Lung (tissue), 12 donors: ENCODE measurements around the gene VSIG10L. TPM values are rescaled to one million over a fixed set of nuclear protein-coding genes. Genes with fewer than 3 reads are reported as not detected.

Experiments
- ATAC-seq: fragments of 200-7000 bp; cut with Tn5 transposase; one replicate; pipeline ENCODE4 v1.9.1; 2020; ENCODE audit warnings: moderate number of reproducible peaks; ENCODE audit not compliant: insufficient read depth, low FRiP score
- DNase-seq, 3 donors: peaks; one replicate each; pipeline ENCODE4 v3.0.0-alpha.2; 2013 to 2017
- H3K27ac ChIP-seq, 2 donors: one replicate each; pipeline ENCODE4 v1.5.1; 2013; ENCODE audit warnings: mild to moderate bottlenecking in 2 of 2, moderate library complexity in 2 of 2, control low read depth in 1 of 2, inconsistent platforms in 1 of 2, low read depth in 1 of 2, low read length in 1 of 2
- H3K27me3 ChIP-seq, 3 donors: one replicate each; pipeline ENCODE4 v1.5.1; 2013; ENCODE audit warnings: low read length in 2 of 3; ENCODE audit not compliant: control insufficient read depth in 3 of 3, insufficient read depth in 3 of 3
- H3K36me3 ChIP-seq, 4 donors: one replicate each; pipeline ENCODE4 v1.5.1; 2013; ENCODE audit warnings: low read length in 4 of 4, mild to moderate bottlenecking in 1 of 4, moderate library complexity in 1 of 4; ENCODE audit not compliant: control insufficient read depth in 4 of 4, insufficient read depth in 4 of 4
- H3K4me1 ChIP-seq, 5 donors: one replicate each; pipeline ENCODE4 v1.5.1; 2013; ENCODE audit warnings: low read length in 5 of 5, mild to moderate bottlenecking in 2 of 5, moderate library complexity in 1 of 5; ENCODE audit not compliant: control insufficient read depth in 5 of 5, insufficient read depth in 5 of 5
- H3K4me3 ChIP-seq: one replicate; pipeline ENCODE4 v1.5.1; 2013; ENCODE audit warnings: mild to moderate bottlenecking, control low read depth, moderate library complexity
- H3K9ac ChIP-seq, 2 donors: one replicate each; pipeline ENCODE4 v1.5.1; 2013; ENCODE audit warnings: low read length in 2 of 2, control low read depth in 1 of 2; ENCODE audit not compliant: insufficient read depth in 1 of 2
- H3K9me3 ChIP-seq, 4 donors: one replicate each; pipeline ENCODE4 v1.5.1; 2013; ENCODE audit warnings: low read length in 3 of 4, mild to moderate bottlenecking in 1 of 4, moderate library complexity in 1 of 4; ENCODE audit not compliant: control insufficient read depth in 4 of 4, insufficient read depth in 3 of 4
- WGBS, 2 donors: extraction: QIAGEN DNeasy Blood & Tissue Kit; methylation state at CpG; one replicate each; pipeline ENCODE4 v1.1.7; 2013; 5-methylcytosine and 5-hydroxymethylcytosine counted together
- polyA plus RNA-seq, 2 donors: library from polyadenylated mRNA; stranded (reverse); fragments of 200-250 nt; gene quantifications; one replicate each; pipeline ENCODE4 v1.2.1, GENCODE V29; 2013
- total RNA-seq, 2 donors: library from RNA; depleted of rRNA in 1 of 2; stranded (reverse); fragments of >200 nt in 1 of 2; gene quantifications; one replicate each; pipeline ENCODE4 v1.2.1, GENCODE V29; 2014 to 2021
- TF ChIP-seq, protein P1 (sequence below): IDR thresholded peaks from 2 replicates; pipeline ENCODE4 v1.5.1; 2012; ENCODE audit warnings: mild to moderate bottlenecking; ENCODE audit errors: control extremely low read depth, extremely low read depth
- donor health status: control.
- donor health status: control.
- donor health status: Bipolar disorder and iron deficiency.
- donor health status: healthy.
- donor health status: DM: yes; HTN: yes; CAD: no.

The VSIG10L gene
- total and polyA plus RNA-seq, 4 donors = 0.57 to 3.7 (median 2.4) TPM

- Histone ChIP-seq H3K9ac (no peak overlapping the region), H3K9me3 (peaks cover 0 to 3% (median 0%) of the 10 kb centered on the region in 4 donors), H3K27me3 (peaks cover 2 to 15% (median 3%) of the 10 kb centered on the region in 3 donors), H3K4me3 (no peak overlapping the region), H3K4me1 (peaks cover 0 to 10% (median 0%) of the 10 kb centered on the region in 5 donors), H3K27ac (no peak overlapping the region), H3K36me3 (no peaks in the 10 kb centered on the region)
- WGBS, 2 donors = 33 to 46% methylated on average over 14 of the region's 14 CpGs
- TF ChIP-seq, protein P1, sequence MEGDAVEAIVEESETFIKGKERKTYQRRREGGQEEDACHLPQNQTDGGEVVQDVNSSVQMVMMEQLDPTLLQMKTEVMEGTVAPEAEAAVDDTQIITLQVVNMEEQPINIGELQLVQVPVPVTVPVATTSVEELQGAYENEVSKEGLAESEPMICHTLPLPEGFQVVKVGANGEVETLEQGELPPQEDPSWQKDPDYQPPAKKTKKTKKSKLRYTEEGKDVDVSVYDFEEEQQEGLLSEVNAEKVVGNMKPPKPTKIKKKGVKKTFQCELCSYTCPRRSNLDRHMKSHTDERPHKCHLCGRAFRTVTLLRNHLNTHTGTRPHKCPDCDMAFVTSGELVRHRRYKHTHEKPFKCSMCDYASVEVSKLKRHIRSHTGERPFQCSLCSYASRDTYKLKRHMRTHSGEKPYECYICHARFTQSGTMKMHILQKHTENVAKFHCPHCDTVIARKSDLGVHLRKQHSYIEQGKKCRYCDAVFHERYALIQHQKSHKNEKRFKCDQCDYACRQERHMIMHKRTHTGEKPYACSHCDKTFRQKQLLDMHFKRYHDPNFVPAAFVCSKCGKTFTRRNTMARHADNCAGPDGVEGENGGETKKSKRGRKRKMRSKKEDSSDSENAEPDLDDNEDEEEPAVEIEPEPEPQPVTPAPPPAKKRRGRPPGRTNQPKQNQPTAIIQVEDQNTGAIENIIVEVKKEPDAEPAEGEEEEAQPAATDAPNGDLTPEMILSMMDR = no peak
- ATAC-seq = no peak
- peak; percentile 20 to 50 (median 29) for DNase-seq
Observed at GRCh38 chr19:51320280-51320657, 21.7 kb downstream of the VSIG10L start.

- no peaks in the 10 kb centered on the region for H3K36me3 ChIP-seq
- peaks cover 0 to 10% (median 0%) of the 10 kb centered on the region in 5 donors for H3K4me1 ChIP-seq
- WGBS, 2 donors = 77 to 82% methylated on average over 14 of the region's 14 CpGs
- peaks cover 0 to 6% (median under 1%) of the 10 kb centered on the region in 4 donors for H3K9me3 ChIP-seq
- TF ChIP-seq, protein P1 = no peak
- H3K9ac ChIP-seq = no peak overlapping the region
- no peak for DNase-seq
- H3K27ac ChIP-seq = no peak overlapping the region
- no peak overlapping the region for H3K4me3 ChIP-seq
- peaks cover 2 to 15% (median 3%) of the 10 kb centered on the region in 3 donors for H3K27me3 ChIP-seq
- ATAC-seq = no peak
Observed at GRCh38 chr19:51319649-51320279, 22.2 kb downstream of the VSIG10L start.

DNA sequence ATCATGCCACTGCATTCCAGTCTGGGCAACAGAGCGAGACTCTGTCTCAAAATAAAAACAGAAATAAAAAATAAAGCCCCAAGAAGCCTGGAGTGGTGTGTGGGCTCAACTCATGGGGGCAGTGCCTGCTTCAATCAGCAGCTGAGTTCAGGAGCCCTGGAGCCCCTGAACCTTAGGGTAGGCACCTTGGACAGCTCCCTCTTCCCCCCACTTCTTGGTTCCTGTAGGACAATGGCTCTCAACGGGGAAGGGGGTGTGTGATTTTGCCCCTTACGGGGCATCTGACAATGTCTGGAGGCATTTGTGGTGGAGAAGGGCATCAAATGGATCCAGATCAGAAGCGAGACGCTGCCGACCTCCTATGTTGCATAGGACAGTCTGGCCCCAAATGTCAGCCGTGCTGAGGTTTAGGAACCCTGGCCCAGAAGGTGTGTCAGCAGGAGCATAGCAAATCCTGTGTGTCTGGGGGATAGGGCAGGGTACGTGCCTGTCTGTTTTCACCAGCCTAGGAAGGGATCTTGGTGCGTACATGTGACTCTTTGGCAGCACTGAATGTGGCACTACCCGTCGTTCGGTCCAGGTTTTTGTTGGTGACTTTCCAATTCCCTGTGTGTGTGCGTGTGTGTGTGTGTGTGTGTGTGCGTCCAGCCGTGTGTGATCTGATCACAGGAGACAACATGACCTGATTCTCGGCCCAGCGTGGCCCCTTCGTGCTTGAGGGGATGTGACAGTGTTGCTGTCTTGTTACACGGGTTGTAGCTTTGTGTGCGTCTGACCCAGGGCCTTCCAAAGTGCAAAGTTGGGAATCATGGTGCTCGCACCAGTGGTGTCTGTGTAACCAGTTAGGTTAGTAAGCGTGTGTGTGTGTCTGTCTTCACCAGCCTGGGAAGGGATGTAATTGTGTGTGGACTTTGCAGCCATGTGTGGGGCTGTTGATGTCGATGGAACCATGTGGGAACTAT lies 23.0 kb downstream of the VSIG10L start:
- DNase-seq (no peak), ATAC-seq (no peak)
- no peak overlapping the region for H3K27ac ChIP-seq
- H3K4me1 ChIP-seq = peaks cover 0 to 10% (median 0%) of the 10 kb centered on the region in 5 donors
- no peak overlapping the region for H3K4me3 ChIP-seq
- peaks cover 0 to 8% (median 2%) of the 10 kb centered on the region in 4 donors for H3K9me3 ChIP-seq
- TF ChIP-seq, protein P1 = no peak
- no peaks in the 10 kb centered on the region for H3K36me3 ChIP-seq
- 73 to 83% methylated on average over 23 of the region's 23 CpGs for WGBS, 2 donors
- H3K9ac ChIP-seq = no peak overlapping the region
- H3K27me3 ChIP-seq = peaks cover 2 to 15% (median 3%) of the 10 kb centered on the region in 3 donors
